HepG2 (cell line): Measurements from ENCODE around the gene RSL1D1. TPM values are rescaled to one million over a fixed set of nuclear protein-coding genes. Genes with fewer than 3 reads are reported as not detected.

ENCODE experiments used
- BCL6 ChIP-seq: IDR thresholded peaks from 2 replicates; pipeline ENCODE4 v1.6.1; 2016; ENCODE audit warnings: missing genetic modification reagents, missing compliant biosample characterization
- CBFB ChIP-seq: sonication (generic); formaldehyde crosslinking; IDR thresholded peaks from 2 replicates; pipeline ENCODE4 v1.4.0; 2020; ENCODE audit warnings: missing genetic modification reagents
- CEBPB ChIP-seq: IDR thresholded peaks from 2 replicates; pipeline ENCODE4 v1.6.1; 2011; ENCODE audit warnings: low read depth, low read length, improper control_type of control experiment, borderline replicate concordance
- ELF3 ChIP-seq: IDR thresholded peaks from 2 replicates; pipeline ENCODE4 v1.6.1; 2016; ENCODE audit warnings: missing genetic modification reagents, missing compliant biosample characterization
- EP300 ChIP-seq, 3 experiments: sonication (generic) in 1 of 3; formaldehyde crosslinking in 1 of 3; IDR thresholded peaks; 2 replicates each; pipeline versions ENCODE4 v1.5.1 to v1.6.1; 2011 to 2020; ENCODE audit warnings: low read depth in 2 of 3, low read length in 2 of 3, borderline replicate concordance in 1 of 3, improper control_type of control experiment in 1 of 3, mild to moderate bottlenecking in 1 of 3, missing genetic modification reagents in 1 of 3, moderate library complexity in 1 of 3
- IRF2 ChIP-seq: IDR thresholded peaks from 2 replicates; pipeline ENCODE4 v1.6.1; 2018; ENCODE audit warnings: missing genetic modification reagents, missing compliant biosample characterization
- KDM1A ChIP-seq: IDR thresholded peaks from 2 replicates; pipeline ENCODE4 v1.6.1; 2016; ENCODE audit warnings: missing compliant biosample characterization
- MIXL1 ChIP-seq: IDR thresholded peaks from 2 replicates; pipeline ENCODE4 v1.6.1; 2016
- MYC ChIP-seq: sonication (generic); formaldehyde crosslinking; IDR thresholded peaks from 2 replicates; pipeline ENCODE4 v1.9.0; 2021; ENCODE audit warnings: missing genetic modification reagents, borderline replicate concordance
- MZF1 ChIP-seq: sonication (generic); formaldehyde crosslinking; IDR thresholded peaks from 2 replicates; pipeline ENCODE4 v1.8.1; 2023; ENCODE audit warnings: mild to moderate bottlenecking, missing genetic modification reagents, borderline replicate concordance
- PAF1 ChIP-seq: IDR thresholded peaks from 2 replicates; pipeline ENCODE4 v1.6.1; 2016; ENCODE audit warnings: missing genetic modification reagents, missing compliant biosample characterization
- PLRG1 ChIP-seq: fragments of 450-650 bp; conservative IDR thresholded peaks from 2 replicates; pipeline ENCODE4 v1.6.1; 2016
- POGZ ChIP-seq: sonication (generic); formaldehyde crosslinking; IDR thresholded peaks from 2 replicates; pipeline ENCODE4 v1.4.0; 2020; ENCODE audit warnings: mild to moderate bottlenecking, missing genetic modification reagents
- RARA ChIP-seq: IDR thresholded peaks from 2 replicates; pipeline ENCODE4 v1.6.1; 2016; ENCODE audit warnings: missing genetic modification reagents, missing compliant biosample characterization
- SOX13 ChIP-seq, 3 experiments: fragments of 450-650 bp in 1 of 3; sonication (generic) in 1 of 3; formaldehyde crosslinking in 1 of 3; IDR thresholded peaks in 2 of 3; conservative IDR thresholded peaks in 1 of 3; 2 replicates each; pipeline versions ENCODE4 v1.5.0 to v1.6.1; 2016 to 2020; ENCODE audit warnings: antibody characterized with exemption in 1 of 3, mild to moderate bottlenecking in 1 of 3, missing compliant biosample characterization in 1 of 3, missing genetic modification reagents in 1 of 3, moderate library complexity in 1 of 3
- TBL1XR1 ChIP-seq: fragments of 150-350 bp; IDR thresholded peaks from 2 replicates; pipeline ENCODE4 v1.6.1; 2014; ENCODE audit warnings: borderline replicate concordance, low read length; ENCODE audit not compliant: partially characterized antibody
- ZNF121 ChIP-seq: sonication (generic); formaldehyde crosslinking; IDR thresholded peaks from 2 replicates; pipeline ENCODE4 v1.5.0; 2020; ENCODE audit warnings: mild to moderate bottlenecking, missing genetic modification reagents
- ZNF614 ChIP-seq: IDR thresholded peaks from 2 replicates; pipeline ENCODE4 v1.6.1; 2018; ENCODE audit warnings: missing biosample characterization, missing genetic modification reagents, inconsistent platforms, borderline replicate concordance
- polyA plus RNA-seq, 8 experiments: library from polyadenylated mRNA; depleted of rRNA in 3 of 8; stranded (reverse) in 7 of 8; unstranded in 1 of 8; fragments of >200 nt; fragmentation: Illumina TruSeq in 4 of 8; extraction: Trizol in 4 of 8; gene quantifications; 2 replicates each; pipeline versions ENCODE4 v1.2.1 to v1.2.3, GENCODE V29; 2011 to 2016; ENCODE audit warnings: low read depth in 4 of 8, missing spikeins in 1 of 8, mixed read lengths in 1 of 8; ENCODE audit not compliant: insufficient read depth in 1 of 8
- total RNA-seq, 5 experiments: library from RNA; depleted of rRNA; stranded (reverse); fragments of >200 nt; fragmentation: Illumina TruSeq; extraction: Trizol; gene quantifications; 2 replicates each; pipeline ENCODE4 v1.2.3, GENCODE V29; 2016; ENCODE audit warnings: low read depth in 1 of 5
- TF ChIP-seq, protein P1 (sequence below): sonication (generic); formaldehyde crosslinking; IDR thresholded peaks from 2 replicates; pipeline ENCODE4 v1.4.0; 2020; ENCODE audit warnings: missing genetic modification reagents
- TF ChIP-seq, protein P2 (sequence below): sonication (generic); formaldehyde crosslinking; IDR thresholded peaks from 2 replicates; pipeline ENCODE4 v1.4.0; 2020; ENCODE audit warnings: low read depth, missing genetic modification reagents
- TF ChIP-seq, protein P3 (sequence below): sonication (generic); formaldehyde crosslinking; IDR thresholded peaks from 2 replicates; pipeline ENCODE4 v1.5.1; 2020; ENCODE audit warnings: mild to moderate bottlenecking, missing genetic modification reagents, moderate library complexity

Gene RSL1D1
- total and polyA plus RNA-seq, 2 of the 13 experiments (the other 11 are each of a cell fraction or from before 2014, with no cell fraction given) = 187 to 343 TPM

DNA sequence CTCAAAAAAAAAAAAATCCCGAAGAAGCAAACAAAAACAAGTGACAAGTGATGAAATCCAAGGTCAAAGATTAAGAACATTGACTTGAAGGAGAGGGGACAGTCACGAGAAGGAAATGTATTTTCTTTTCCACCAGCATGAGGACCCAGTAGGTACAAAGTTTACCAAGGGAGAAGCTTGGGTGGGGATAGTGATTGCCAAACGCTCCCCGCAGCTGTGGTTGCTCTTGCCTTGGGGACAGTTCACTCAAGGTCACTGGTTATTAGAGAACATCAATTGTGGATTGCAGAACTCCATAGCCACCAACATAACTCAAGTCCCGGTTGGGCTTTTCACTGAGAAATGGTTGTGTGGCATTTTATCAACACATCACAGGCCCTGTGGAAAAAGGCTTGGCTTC is 27.0 kb downstream of the RSL1D1 start (continued):
- TF ChIP-seq CEBPB = peak; percentile 97
- peak; percentile 44; the same call in 1 of the 2 replicates for TF ChIP-seq KDM1A (CRISPR knock-in tag)
- TF ChIP-seq EP300 (IDR thresholded peaks at IDR 0.05; ENCODE audit: low read depth in 2 of 2, low read length in 2 of 2) = peak; percentile 55 to 69; a peak in 2 of 4 replicates
- TF ChIP-seq EP300 (CRISPR knock-in tag; IDR thresholded peaks at IDR 0.05; ENCODE audit: borderline replicate concordance) = peak; percentile 51; the same call in 1 of the 2 replicates
- no peak for TF ChIP-seq PLRG1
- peak; percentile 33; the same call in 1 of the 2 replicates for TF ChIP-seq POGZ
- 0 out of 2 replicates have a peak, but pooled peaks have one; percentile 29 for TF ChIP-seq ZNF121 (CRISPR knock-in tag)
- TF ChIP-seq ELF3 (CRISPR knock-in tag) = 0 out of 2 replicates have a peak, but pooled peaks have one; percentile 32
- peak; percentile 50 for TF ChIP-seq TBL1XR1
- no peak for TF ChIP-seq MZF1
- no peak for TF ChIP-seq PAF1 (CRISPR knock-in tag)
- TF ChIP-seq BCL6 (CRISPR knock-in tag) = peak; percentile 84
- no peak for TF ChIP-seq SOX13 (IDR thresholded peaks at IDR 0.05)
- TF ChIP-seq SOX13 (CRISPR knock-in tag; conservative IDR thresholded peaks at IDR 0.05 in 1 of 2, IDR thresholded peaks at IDR 0.05 in 1 of 2) = peak in 1 of 2 experiments; percentile 63; a peak in 2 of 4 replicates
- TF ChIP-seq, protein P1, sequence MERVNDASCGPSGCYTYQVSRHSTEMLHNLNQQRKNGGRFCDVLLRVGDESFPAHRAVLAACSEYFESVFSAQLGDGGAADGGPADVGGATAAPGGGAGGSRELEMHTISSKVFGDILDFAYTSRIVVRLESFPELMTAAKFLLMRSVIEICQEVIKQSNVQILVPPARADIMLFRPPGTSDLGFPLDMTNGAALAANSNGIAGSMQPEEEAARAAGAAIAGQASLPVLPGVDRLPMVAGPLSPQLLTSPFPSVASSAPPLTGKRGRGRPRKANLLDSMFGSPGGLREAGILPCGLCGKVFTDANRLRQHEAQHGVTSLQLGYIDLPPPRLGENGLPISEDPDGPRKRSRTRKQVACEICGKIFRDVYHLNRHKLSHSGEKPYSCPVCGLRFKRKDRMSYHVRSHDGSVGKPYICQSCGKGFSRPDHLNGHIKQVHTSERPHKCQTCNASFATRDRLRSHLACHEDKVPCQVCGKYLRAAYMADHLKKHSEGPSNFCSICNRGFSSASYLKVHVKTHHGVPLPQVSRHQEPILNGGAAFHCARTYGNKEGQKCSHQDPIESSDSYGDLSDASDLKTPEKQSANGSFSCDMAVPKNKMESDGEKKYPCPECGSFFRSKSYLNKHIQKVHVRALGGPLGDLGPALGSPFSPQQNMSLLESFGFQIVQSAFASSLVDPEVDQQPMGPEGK (CRISPR knock-in tag) = peak; percentile 84
- TF ChIP-seq IRF2 = no peak
- peak; percentile 59; the same call in 1 of the 2 replicates for TF ChIP-seq ZNF614 (CRISPR knock-in tag)
- TF ChIP-seq RARA (CRISPR knock-in tag) = peak; percentile 72
- TF ChIP-seq MIXL1 = peak; percentile 90
- TF ChIP-seq, protein P2, sequence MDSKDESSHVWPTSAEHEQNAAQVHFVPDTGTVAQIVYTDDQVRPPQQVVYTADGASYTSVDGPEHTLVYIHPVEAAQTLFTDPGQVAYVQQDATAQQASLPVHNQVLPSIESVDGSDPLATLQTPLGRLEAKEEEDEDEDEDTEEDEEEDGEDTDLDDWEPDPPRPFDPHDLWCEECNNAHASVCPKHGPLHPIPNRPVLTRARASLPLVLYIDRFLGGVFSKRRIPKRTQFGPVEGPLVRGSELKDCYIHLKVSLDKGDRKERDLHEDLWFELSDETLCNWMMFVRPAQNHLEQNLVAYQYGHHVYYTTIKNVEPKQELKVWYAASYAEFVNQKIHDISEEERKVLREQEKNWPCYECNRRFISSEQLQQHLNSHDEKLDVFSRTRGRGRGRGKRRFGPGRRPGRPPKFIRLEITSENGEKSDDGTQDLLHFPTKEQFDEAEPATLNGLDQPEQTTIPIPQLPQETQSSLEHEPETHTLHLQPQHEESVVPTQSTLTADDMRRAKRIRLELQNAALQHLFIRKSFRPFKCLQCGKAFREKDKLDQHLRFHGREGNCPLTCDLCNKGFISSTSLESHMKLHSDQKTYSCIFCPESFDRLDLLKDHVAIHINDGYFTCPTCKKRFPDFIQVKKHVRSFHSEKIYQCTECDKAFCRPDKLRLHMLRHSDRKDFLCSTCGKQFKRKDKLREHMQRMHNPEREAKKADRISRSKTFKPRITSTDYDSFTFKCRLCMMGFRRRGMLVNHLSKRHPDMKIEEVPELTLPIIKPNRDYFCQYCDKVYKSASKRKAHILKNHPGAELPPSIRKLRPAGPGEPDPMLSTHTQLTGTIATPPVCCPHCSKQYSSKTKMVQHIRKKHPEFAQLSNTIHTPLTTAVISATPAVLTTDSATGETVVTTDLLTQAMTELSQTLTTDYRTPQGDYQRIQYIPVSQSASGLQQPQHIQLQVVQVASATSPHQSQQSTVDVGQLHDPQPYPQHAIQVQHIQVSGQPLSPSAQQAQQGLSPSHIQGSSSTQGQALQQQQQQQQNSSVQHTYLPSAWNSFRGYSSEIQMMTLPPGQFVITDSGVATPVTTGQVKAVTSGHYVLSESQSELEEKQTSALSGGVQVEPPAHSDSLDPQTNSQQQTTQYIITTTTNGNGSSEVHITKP (CRISPR knock-in tag) = peak; percentile 34; the same call in 1 of the 2 replicates
- no peak for TF ChIP-seq MYC
- TF ChIP-seq CBFB (CRISPR knock-in tag) = peak; percentile 84
- TF ChIP-seq, protein P3, sequence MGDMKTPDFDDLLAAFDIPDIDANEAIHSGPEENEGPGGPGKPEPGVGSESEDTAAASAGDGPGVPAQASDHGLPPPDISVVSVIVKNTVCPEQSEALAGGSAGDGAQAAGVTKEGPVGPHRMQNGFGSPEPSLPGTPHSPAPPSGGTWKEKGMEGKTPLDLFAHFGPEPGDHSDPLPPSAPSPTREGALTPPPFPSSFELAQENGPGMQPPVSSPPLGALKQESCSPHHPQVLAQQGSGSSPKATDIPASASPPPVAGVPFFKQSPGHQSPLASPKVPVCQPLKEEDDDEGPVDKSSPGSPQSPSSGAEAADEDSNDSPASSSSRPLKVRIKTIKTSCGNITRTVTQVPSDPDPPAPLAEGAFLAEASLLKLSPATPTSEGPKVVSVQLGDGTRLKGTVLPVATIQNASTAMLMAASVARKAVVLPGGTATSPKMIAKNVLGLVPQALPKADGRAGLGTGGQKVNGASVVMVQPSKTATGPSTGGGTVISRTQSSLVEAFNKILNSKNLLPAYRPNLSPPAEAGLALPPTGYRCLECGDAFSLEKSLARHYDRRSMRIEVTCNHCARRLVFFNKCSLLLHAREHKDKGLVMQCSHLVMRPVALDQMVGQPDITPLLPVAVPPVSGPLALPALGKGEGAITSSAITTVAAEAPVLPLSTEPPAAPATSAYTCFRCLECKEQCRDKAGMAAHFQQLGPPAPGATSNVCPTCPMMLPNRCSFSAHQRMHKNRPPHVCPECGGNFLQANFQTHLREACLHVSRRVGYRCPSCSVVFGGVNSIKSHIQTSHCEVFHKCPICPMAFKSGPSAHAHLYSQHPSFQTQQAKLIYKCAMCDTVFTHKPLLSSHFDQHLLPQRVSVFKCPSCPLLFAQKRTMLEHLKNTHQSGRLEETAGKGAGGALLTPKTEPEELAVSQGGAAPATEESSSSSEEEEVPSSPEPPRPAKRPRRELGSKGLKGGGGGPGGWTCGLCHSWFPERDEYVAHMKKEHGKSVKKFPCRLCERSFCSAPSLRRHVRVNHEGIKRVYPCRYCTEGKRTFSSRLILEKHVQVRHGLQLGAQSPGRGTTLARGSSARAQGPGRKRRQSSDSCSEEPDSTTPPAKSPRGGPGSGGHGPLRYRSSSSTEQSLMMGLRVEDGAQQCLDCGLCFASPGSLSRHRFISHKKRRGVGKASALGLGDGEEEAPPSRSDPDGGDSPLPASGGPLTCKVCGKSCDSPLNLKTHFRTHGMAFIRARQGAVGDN (CRISPR knock-in tag) = no peak
